Calu3 (cell line): ENCODE measurements around the gene SNAP23. TPM values are rescaled to one million over a fixed set of nuclear protein-coding genes. Genes with fewer than 3 reads are reported as not detected.
A peak's percentile ranks its signal among the peaks of the same experiment; 100 is the strongest.

ENCODE experiments used
- Bru-seq: library from RNA; stranded (reverse); fragments of 400-500 nt; gene quantifications from one replicate; lab custom pipeline; 2021; lab: Mats Ljungman, UMichigan
- BruChase-seq, 2 experiments: library from RNA; stranded (reverse); fragments of 400-500 nt; gene quantifications; one replicate each; lab custom pipeline; 2021; lab: Mats Ljungman, UMichigan
- BruUV-seq: library from RNA; stranded (reverse); fragments of 400-500 nt; replicated peaks from 2 replicates; lab custom pipeline; 2021; lab: Mats Ljungman, UMichigan
- CTCF ChIA-PET: fragments of 300-600 bp; sonication (Branson Sonifier 250); formaldehyde crosslinking; loops from one replicate; lab custom pipeline; 2022; ENCODE audit warnings: antibody characterized with exemption; lab: Charles Lee
- DNase-seq: peaks from one replicate; pipeline ENCODE4 v3.0.0; 2022
- H3K27ac Mint-ChIP-seq: one replicate; pipeline ENCODE4 v1.8.0; 2022; ENCODE audit warnings: mixed read lengths; ENCODE audit not compliant: unreplicated experiment
- H3K27me3 Mint-ChIP-seq: one replicate; pipeline ENCODE4 v1.8.0; 2022; ENCODE audit warnings: mixed read lengths; ENCODE audit not compliant: unreplicated experiment
- H3K36me3 Mint-ChIP-seq: one replicate; pipeline ENCODE4 v1.8.0; 2022; ENCODE audit warnings: mild to moderate bottlenecking, moderate library complexity, mixed read lengths; ENCODE audit not compliant: insufficient read depth, unreplicated experiment
- H3K4me1 Mint-ChIP-seq: one replicate; pipeline ENCODE4 v1.8.0; 2022; ENCODE audit warnings: mild to moderate bottlenecking, low read depth, mixed read lengths; ENCODE audit not compliant: unreplicated experiment
- H3K4me3 Mint-ChIP-seq: one replicate; pipeline ENCODE4 v1.8.0; 2022; ENCODE audit warnings: mild to moderate bottlenecking, low read depth, moderate library complexity, mixed read lengths; ENCODE audit not compliant: unreplicated experiment
- H3K9me3 Mint-ChIP-seq: one replicate; pipeline ENCODE4 v1.8.0; 2022; ENCODE audit warnings: low read depth, mixed read lengths; ENCODE audit not compliant: unreplicated experiment
- CTCF ChIP-seq: fragments of 200-600 bp; IDR thresholded peaks from one replicate; pipeline ENCODE4 v1.8.0; 2022; ENCODE audit warnings: antibody characterized with exemption; ENCODE audit not compliant: unreplicated experiment
- intact Hi-C: fragments of 100-400 bp; cut with micrococcal nuclease; formaldehyde crosslinking; loops from one replicate; pipeline ENCODE4 v1.10.0; 2022; ENCODE audit not compliant: unreplicated experiment
- long read RNA-seq: library from polyadenylated mRNA; stranded (forward); transcript quantifications from one replicate; pipeline ENCODE4 v2.0.0, GENCODE V29; 2022
- total RNA-seq: library from RNA; stranded (reverse); gene quantifications from 2 replicates; pipeline ENCODE4 v1.2.3, GENCODE V29; 2022

SNAP23 gene
- total RNA-seq (53.7 and 54.8 TPM in 2 replicates), Bru-seq, nascent RNA (percentile 73 among the genes with signal in this experiment), BruChase-seq, experiment 1, labeled RNA remaining after a 6-hour chase (percentile 85 among the genes with signal in this experiment), BruChase-seq, experiment 2, labeled RNA remaining after a 2-hour chase (percentile 85 among the genes with signal in this experiment)
- long read RNA-seq, transcript SNAP23-201 (8 exons, 2,687 nt) = major isoform, 69 of 93 reads
- long read RNA-seq, partial matches to known transcripts = 9 of 93 reads
- long read RNA-seq, other reads (novel, unspliced or antisense) = 12 of 93 reads

DNA sequence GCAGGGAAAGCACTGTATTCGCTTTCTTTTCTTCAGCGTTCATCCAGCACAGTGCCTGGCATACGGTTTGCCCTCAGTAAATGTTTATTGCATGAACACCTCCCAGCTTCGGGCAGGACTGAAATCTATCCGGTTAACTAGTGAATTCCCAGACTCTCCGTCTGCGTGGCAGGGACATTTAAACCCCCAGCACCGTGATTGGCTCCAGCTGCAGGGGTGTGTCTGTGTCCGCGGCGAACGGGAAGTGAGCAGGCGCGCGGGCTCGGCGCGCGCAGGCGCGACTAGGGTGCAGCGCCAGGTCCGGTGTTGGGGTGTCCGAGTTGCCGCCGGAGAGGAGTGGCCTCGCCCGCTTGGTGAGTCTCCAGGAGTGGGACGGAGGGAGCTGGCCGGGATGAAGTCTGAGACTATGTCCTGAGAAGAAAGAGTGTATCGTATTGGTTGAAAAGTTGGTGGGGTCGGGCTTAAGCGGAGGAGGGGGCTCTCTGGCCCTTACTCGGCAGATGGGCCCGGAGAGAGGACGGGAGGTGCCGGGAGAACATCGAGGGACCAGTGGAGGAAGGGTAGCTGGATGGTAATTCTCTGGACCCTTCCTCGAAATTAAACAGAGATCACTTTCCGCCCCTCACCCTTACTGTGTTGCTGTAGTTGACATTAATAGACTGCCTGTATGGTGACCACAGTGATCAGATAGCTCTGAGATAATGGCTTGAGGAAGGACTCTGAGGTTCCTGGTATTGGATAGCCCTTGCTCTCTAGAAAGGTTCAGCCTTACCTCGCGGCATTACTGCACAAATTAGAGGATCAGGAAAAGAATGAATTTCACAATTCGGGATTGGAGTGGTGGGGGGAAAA, at the start of gene SNAP23:
TSS of gene SNAP23 (plus strand) at position 274 of the 852 bp plus-strand sequence. CDS start 16,213 bp downstream, outside the sequence.
- intact Hi-C loops = no loop called here
- Mint-ChIP-seq H3K36me3 (peaks cover 36% of the 10 kb centered on the region), H3K4me3 (peak within 1 kb of the TSS; percentile 90), H3K27ac (peak within 1 kb of the TSS; percentile 63), H3K9me3 (no peaks in the 10 kb centered on the region), H3K4me1 (peaks cover 13% of the 10 kb centered on the region), H3K27me3 (no peaks in the 10 kb centered on the region)
- CTCF ChIA-PET = no interaction called here
- peak; percentile 86 for DNase-seq
- TF ChIP-seq CTCF = no peak
- BruUV-seq = TSS peak; percentile 54

- no TSS peak for BruUV-seq
- H3K27me3 Mint-ChIP-seq = no peaks in the 10 kb centered on the region
- TF ChIP-seq CTCF = no peak
- no peaks in the 10 kb centered on the region for H3K9me3 Mint-ChIP-seq
- H3K27ac Mint-ChIP-seq = no peak overlapping the region
- H3K36me3 Mint-ChIP-seq = peaks cover 6% of the 10 kb centered on the region
- H3K4me1 Mint-ChIP-seq = no peaks in the 10 kb centered on the region
- DNase-seq = no peak
- no peak overlapping the region for H3K4me3 Mint-ChIP-seq
- intact Hi-C loops = no loop called here
- CTCF ChIA-PET = no interaction called here
Measured at GRCh38 chr15:42447599-42447998, 47.8 kb upstream of the SNAP23 start.

- Mint-ChIP-seq H3K4me3 (no peak overlapping the region), H3K27ac (no peak overlapping the region), H3K36me3 (peaks cover 6% of the 10 kb centered on the region), H3K4me1 (no peaks in the 10 kb centered on the region), H3K27me3 (no peaks in the 10 kb centered on the region), H3K9me3 (no peaks in the 10 kb centered on the region)
- no peak for TF ChIP-seq CTCF
- CTCF ChIA-PET = no interaction called here
- intact Hi-C loops = no loop called here
- DNase-seq = no peak
- no TSS peak for BruUV-seq
Measured at GRCh38 chr15:42448281-42448680, 47.2 kb upstream of the SNAP23 start.

DNA sequence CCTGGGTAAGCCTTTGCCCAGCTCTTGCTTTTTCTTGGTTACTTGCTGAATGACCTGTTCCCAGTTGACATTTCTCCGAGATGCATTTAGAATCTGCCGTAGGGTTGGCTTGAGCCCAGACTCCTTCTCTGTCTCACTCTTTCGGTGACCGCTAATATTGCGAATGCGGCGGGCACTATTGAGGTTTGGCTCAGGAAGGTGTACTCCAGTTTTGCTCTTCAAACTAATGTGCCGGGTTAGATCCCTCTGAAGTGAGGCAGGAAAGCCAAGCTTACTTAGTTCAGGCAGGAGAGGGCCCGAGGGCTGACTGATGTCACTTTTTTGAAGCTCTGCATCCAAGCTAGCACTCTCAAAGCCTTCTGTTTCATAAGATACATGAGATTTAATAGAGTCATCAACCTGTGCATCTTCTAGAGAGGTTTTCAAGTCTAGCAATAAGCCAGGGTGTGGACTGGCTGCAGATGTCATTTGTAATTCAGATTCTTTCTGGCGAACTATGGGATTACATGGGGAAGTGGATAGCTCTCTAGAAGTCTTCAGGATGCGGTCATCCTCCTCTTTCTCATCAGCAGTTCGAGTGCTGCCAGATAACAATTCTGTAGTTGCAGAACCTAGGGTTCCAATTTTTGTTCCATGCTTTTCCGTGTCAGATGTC, 45.5 kb upstream of the SNAP23 start:
- no peaks in the 10 kb centered on the region for H3K36me3 Mint-ChIP-seq
- no peak for DNase-seq
- no peaks in the 10 kb centered on the region for H3K4me1 Mint-ChIP-seq
- H3K9me3 Mint-ChIP-seq = no peaks in the 10 kb centered on the region
- intact Hi-C loops = no loop called here
- no peaks in the 10 kb centered on the region for H3K27me3 Mint-ChIP-seq
- CTCF ChIA-PET = interaction anchor here (0.9 kb wide), 1 partner anchor 20 kb away, joined by 3 read pairs; no protein-coding TSS in a partner anchor
- H3K27ac Mint-ChIP-seq = no peak overlapping the region
- TF ChIP-seq CTCF = no peak
- no TSS peak for BruUV-seq
- no peak overlapping the region for H3K4me3 Mint-ChIP-seq
